NCI-H526 (cell line): Measurements from ENCODE around the gene ADD1.
A peak's percentile ranks its signal among the peaks of the same experiment; 100 is the strongest.

Experiments
- DNase-seq, 2 experiments: peaks; one replicate each; lab custom pipeline; 2025; lab: John Stamatoyannopoulos, UW

Gene ADD1

DNA sequence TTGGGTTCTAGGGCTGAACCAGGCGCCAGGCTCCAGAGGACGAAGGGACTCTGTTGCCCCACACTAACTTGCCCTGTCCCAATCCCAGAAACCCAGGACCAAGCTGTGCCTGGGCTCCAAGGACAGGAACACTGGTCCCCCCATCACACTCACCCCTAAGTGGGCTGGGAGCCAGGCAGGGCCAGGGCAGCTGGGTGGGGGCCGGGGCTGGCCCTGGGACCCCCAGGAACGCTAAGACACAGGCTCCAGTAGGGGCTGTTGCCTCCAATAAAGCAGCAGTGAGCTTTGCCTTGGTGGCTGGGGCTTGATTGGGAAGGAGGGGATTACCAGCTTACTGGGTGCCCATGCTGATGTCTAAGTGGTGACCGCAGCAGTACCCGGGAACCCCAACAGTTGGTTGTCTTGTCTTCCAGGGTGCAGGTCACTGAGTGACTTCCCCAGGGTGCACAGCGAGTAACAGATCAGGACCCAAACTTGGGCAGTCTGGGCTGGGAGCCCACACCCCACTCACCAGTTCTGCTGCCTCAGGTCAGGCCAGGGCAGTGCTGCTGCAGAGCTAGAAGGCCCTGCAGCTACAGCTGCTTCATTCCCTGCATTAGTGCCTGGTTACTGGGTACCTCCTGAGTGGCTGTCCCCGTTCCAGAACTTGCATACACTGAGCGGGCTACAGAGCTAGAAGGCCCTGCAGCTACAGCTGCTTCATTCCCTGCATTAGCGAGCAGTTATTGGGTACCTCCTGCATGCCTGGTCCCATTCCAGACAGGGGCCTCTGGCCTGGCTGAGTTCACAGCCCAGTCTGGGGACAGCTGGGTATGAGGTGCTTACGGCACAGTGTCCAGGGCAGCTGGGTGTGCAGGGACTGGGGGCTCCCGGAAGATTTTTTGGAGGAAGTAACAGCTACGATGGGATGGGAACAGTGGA, 9.4 kb upstream of the ADD1 start:
- no peak for DNase-seq

DNA sequence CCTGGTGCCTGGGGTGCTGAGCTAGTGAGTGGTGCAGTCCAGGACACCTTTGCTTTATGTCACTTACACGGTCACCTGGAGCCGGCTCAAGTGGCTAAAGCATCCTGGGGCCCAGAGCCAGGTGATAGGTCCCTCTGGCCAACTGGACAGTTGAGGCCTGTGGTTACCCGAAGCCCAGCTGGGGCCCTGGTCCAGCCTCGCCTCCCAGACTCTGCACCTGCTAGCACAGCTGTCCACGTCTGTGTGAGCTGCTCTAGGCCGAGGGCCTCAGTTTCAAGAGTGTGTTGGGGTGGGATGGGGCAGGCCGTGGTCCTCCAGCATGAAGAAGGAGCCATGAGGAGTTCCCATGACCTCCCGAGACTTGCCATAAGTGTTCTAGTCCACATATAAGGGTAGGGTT, 7.7 kb upstream of the ADD1 start:
- DNase-seq = no peak

DNA sequence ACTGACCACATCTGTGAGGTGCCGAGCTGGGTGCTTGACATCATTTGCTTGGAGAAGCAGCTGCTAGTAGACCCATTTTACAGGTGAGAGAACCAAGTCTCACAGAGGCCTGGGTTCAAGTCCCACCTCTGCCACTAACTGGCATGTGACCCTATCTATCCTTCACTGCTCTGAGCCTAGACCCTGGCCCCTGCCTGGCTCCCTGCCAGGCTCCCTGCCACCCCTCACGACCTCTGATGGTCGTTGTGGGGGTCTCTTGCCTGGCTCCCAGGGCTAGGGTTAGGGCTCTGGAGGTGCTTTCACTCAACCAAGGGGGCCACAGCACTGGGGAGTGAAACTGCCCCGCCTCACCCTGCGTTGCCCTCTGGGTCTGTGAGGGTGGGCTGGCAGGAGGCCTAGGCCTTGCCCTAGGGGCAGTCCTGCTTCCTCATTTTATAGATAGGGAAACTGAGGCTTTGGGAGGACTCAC, 7.2 kb upstream of the ADD1 start:
- no peak for DNase-seq

DNA sequence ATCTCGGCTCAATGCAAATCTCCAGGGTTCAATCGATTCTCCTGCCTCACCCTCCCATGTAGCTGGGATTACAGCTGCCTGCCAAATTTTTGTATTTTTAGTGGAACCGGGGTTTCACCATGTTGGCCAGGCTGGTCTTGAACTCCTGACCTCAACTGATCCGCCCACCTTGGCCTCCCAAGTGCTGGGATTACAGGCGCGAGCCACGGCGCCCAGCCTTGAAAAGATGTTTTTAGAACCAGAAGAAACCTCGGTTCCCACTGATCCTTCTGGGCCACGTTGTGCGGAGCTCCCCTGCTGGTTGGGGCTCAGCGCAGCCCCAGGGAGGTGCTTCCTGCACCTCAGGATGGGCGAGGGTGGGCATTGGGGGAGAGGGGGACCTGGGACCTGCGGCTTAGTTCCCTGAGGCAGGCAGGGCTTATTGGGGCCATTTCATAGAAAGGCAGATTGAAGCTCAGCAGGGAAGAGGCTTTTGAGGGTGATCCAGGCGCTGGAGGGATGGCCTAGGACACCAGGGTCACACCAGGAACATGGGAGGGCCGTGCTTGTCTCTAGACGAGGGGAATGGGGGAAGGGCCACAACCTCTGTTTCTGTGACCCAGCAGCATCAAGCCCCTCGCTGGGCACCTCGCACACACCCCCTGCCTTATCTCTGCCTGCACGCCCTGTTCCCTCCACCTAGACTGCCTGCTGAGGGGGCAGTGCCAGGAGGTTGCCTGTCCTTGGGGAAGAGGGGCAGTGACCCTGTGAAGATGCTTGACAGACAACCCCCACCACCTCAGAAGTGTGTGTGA, 6.3 kb upstream of the ADD1 start:
- no peak for DNase-seq

DNA sequence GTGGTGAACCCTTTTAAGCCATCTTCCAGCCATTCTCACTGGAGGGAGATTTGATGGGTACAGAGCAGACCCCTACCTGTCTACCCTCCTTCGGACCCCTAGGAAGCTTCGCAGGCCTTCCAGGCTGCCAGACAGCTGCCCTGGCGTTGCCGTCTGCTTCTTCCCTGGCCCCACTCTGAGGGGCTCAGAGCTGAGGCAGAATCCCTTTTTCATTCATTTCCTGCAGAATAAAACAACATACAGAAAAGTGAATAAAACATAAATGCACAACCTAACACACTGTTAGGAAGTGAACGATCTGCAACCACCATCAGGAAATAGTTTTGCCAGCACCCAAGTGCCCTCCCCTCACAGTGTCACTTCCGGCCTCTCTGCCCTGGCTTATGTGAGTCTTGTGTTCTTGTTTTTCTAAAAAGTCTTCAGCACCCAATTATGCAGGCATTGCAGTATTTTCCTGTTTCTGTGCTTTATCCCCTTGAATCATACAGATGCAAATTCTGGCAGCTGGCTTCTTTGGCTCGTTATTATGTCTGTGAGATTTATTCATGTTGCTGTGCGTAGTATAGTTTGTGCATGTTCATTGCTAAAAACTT, 5.6 kb upstream of the ADD1 start:
- peak in 1 of 2 experiments; percentile 40 for DNase-seq

DNA sequence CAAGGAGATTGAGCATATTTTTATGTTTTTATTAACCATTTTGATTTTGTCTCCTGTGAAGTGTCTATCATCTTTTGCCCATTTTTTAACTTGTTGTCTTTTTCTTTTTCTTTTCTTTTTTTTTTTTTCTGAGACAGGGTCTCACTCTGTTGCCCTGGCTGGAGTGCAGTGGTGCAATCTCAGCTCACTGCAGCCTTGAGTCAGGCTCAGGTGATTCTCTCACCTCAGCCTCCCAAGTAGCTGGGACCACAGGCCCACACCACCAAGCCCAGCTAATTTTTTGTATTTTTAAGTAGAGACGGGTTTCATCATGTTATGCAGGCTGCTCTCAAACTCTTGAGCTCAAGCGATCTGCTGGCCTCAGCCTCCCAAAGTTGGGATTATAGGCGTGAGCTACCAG, 4.6 kb upstream of the ADD1 start:
- no peak for DNase-seq

DNA sequence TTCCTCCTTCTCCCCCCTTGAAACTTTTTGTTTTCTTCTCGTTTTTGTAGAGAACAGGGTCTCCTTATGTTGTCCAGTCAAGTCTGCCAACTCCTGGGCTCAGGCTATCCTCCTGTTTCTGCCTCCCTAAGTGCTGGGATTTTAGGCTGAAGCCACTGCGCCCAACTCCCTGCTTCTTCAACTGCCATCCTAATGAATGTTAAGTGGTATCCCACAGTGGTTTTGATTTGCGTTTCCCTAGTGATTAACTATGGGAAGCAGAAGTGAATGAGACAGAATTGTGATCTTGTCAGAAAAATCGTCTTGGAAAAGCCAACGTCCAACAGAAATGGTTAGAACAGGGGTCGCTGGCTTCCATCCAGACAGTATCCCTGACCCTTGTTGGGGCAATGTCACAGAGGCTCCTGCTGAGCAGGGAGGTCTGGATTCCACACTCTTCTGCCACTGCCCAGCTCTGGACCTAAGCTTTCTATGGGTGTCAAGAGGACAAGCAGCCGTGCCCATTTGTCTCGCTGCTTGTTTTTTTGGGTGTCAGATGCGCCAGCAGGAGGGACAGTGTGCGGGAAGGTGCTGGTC, 869 bp upstream of the ADD1 start:
- DNase-seq = no peak

DNA sequence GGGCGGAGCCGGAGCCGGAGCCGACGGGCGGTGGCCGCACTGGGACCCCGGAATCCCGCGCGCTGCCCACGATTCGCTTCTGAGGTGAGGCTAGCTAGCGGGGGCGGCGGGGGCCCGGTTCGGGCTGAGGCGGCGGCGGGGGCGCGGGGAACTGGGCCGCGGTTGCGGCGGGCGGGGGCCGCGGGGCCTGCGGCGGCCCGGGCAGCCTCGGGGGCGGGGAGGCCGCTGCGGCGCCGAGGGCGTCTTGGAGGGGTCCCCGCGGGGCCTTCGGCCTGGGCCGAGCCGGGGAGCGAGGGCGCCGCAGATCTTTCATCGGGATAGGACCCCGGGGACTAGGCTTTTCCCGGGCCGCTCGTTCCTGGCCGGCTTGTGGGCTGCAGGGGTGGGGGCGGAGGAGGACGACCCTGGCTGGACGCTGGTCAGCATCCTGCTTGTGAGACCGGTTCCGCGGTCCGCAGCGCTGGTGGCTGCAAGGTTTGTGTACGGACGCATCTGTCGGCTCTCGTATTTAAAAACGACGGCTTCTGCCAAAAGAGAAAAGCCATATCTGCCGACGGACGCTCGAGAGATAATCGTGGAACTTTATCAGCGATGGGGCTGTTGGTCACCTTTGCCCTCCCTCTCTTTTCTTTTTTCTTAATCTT, 419 bp downstream of the ADD1 start:
- DNase-seq = peak in 1 of 2 experiments; percentile 54

DNA sequence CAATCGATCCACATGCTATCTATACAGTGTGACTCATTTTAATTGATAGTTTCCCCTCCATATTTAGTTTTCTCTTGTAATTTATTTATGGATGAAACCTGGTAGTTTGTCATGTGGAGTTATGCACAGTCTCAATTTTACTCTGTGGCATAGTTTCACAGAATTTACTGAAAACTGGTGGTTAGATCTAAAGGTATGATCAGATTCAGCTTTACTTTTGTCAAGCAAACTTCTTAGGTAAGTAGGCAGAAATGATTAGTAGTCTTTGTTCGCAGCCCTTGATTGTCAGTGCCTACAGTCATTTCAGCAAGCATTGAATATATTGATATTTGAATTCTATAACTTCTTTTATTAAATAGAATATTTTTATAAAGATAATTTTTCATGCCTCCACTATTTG, 2.5 kb downstream of the ADD1 start:
- DNase-seq = no peak

DNA sequence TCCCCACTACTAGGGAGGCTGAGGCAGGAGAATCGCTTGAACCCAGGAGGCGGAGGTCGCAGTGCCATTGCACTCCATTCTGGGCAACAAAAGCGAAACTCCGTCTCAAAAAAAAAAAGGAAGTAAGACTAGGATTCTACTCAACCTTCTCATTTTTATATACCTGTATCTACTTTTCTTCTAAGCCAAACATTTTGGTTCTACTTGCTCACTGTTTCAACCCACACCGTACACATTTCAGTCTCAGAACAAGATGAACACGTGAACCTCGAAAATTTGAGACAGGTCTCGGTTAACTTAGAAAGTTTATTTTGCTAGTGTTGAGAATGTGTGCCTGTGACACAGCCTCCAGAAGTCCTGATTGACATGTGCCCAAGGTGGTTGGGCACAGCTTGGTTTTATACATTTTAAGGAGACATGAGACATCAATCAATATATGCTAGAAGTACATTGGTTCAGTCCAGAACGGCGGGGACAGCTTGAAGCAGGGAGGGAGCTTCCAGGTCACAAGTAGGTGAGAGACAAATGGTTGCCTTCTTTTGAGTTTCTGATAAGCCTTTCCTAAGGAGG, 3.7 kb downstream of the ADD1 start:
- DNase-seq = no peak

DNA sequence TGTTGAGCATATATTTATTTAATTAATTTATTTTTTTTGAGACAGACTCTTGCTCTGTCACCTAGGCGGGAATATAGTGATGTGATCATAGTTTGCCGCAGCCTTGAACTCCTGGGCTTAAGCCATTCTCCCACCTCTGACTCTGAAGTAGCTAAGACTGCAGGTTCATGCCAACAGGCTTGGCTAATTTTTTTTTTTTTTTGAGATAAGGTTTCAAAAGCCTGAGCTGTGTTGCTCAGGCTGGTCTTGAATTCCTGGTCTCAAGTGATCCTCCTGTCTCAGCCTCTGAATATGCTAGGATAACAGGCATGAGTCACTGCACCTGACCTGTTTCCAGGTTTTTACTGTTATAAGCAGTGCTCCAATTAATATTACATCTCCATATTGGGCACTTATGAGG, 4.8 kb downstream of the ADD1 start:
- no peak for DNase-seq

DNA sequence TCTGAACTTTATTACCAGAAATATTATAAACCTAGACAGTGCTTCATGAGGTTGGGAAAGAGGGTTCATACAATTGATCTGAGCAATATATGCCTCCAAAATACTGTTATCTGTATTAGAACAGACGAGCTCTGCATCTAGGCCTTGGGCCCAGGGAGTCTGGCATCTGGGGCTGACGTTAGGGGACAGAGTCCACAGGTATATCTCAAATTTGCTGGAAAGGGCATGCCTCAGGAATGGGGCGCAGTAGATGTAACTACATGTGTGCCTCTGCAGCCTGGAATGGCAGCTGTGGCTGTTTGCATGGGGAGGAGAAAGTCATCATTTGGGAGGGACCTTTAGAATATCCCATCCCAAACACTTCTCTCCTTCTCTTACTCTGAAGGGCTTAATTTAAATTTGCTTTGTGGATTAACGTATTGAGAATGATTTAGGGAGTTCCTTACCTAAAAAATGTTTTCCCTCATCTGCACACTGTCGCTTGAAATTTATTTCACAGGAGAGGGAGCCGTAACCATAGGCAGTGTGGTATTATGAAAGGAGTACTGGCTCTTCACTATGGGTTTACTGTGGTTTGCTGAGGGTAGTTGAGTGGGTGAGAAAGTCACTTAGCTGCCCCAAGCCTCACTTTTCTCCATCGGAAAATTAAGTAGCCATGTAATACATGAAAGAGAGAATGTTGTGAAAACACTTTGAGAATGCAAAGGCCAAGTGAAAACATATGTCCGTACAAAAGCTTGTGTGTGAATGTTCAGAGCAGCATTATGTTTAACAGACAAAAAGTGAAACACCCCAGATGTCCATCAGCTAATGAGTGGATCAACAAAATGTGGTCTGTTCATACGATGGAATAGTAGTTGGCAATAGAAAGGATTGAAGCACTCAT, 5.9 kb downstream of the ADD1 start:
- no peak for DNase-seq

DNA sequence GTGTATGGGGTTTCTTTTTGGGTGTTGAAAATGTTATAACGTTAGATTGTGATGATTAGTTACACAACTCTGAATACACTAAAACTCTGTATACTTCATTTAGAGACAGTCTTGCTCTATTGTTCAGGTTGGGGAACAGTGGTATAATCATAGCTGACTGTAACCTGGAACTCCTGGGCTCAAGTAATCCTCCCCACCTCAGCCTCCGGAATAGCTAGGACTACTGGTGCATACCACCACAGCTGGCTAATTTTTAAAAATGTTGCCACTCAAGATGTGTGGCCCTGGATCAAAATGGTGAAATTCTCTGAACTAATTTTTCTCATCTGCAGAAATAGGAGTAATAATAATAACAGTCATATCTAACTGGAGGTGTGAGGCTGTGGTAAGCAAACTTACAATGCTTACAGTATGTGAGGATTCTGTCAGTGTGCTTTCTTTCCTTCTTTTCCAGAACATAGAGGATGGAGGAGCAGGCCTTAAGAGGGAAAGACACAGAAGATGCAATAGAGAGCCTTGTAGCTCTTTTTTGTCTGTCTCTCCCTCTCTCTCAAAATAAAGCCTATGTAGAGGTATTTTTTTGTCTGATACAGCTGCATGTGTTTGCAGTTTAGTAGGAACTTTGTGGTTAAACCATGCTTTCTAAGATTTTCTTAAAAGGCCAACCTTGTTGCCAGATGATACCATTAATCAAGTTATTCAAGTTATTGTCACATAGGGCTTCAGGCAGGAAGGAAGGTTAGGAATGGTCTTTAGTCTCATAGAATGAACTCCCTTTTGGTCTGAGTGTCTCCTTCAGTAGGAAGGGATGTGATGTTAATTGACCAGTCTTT, 7.5 kb downstream of the ADD1 start:
- DNase-seq = no peak

DNA sequence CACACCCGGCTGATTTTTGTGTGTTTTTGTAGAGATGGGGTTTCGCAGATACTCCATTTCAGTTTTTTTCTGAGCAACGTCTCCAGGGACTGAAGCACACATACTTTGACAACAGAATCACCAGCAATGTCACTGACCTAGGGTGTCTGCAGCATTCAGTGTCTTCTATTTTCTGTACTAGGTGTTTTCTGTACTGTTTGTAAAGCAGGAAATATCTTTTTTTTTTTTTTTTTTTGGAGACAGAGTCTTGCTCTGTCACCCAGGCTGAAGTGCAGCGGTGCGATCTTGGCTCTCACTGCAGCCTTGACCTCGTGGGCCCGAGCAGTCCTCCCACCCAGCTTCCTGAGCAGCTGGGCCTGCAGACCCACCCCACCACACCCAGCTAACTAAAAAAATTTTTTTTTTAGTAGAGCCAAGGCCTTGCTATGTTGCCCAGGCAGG, 8.9 kb downstream of the ADD1 start:
- DNase-seq = no peak

DNA sequence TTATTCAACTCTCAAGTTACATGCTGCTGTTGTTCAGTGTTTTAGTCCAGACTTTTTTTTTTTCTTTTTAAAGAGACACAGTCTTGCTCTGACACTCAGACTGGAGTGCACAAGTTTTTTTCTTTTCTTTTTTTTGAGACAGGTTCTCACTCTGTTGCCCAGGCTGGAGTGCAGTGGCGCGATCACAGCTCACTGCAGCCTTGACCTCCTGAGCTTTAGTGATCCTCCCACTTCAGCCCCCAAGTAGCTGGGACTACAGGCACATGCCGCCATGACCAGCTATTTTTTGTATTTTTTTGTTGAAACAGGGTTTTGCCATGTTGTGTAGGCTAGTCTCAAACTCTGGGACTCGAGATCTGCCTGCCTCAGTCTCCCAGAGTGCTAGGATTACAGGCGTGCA, 11.9 kb downstream of the ADD1 start:
- DNase-seq = no peak

DNA sequence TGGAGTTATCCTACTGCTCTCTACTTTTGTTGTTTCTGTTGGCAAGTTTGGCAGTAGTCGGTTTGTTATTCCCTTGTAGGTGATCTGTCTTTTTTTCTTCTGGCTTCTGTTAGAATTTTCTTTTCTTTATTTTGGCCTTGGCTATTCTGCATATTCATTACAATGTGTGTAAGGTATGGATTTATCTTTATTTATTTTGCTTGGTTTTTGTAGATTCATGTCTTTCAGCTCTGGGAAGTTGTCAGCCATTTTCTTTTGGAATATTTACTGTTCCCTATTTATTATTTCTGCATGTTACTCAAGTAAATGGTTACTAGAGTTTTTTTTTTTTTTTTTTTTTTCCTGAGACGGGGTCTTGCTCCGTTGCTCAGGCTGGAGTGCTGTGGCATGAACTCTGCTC, 12.6 kb downstream of the ADD1 start:
- no peak for DNase-seq

DNA sequence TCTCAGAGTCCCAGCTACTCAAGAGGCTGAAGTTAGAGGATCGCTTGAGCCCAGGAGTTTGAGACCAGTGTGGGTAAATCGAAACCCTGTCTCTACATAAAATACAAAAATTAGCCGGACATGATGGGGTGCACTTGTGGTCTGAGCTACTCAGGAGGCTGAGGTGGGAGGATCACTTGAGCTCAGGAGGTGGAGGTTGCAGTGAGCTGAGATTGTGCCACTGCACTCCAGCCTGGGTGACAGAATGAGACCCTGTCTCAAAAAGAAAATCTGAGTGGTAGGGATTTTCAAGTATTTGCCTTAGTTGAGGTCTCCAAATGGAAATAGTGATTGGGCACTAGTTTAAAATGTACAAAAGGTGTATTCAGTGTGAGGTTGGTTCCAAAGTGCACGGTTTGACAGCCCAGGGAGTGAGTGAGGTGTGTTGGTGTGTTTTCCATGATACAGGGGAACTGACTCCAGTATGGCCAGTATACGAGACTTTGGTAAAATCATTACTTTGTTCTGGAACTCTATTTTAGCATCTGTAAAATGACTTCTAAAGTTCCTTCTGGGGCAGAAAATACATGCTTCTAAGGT, 13.8 kb downstream of the ADD1 start:
- no peak for DNase-seq

DNA sequence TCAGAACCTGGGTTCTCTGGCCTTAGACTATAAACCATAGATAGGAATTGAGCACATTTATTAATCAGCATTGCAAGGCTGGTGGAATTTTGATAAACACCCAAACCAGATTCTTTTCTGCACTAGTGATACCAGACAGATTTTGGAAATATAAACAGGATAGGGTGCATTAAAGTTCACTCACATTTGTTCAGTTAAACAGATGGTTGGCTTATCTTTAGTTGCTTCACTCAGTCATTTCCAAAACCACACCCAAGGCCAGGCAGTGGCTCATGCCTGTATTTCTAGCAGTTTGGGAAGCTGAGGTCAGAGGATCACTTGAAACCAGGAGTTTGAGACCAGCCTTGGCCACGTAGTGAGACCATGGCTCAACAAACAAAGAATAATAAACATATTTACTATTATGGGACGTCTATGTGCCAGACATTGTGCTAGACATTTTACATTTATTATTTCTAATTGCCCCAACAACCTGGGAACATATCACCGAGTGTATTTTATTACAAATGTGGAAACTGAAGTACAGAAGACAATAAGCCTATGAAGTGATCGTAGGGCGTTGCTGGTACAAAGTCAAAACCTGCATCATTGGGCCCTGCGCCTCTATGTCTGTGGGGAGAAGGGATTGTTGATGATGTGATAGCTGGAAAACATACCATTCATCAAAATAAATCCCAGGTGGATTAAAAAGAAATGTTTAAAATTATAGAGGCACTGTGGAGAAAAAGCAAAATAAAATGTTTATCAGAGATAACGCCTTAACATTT, 15.0 kb downstream of the ADD1 start:
- no peak for DNase-seq
